22Rv1 (cell line): Measurements from ENCODE around the gene LHPP.

Experiments used
- CTCF ChIP-seq: fragments of 450-650 bp; IDR thresholded peaks from 2 replicates; pipeline ENCODE4 v1.5.1; 2017; ENCODE audit warnings: mild to moderate bottlenecking
- ZFX ChIP-seq: fragments of 450-650 bp; IDR thresholded peaks from 2 replicates; pipeline ENCODE4 v1.6.1; 2017; ENCODE audit warnings: antibody characterized with exemption, borderline replicate concordance

DNA sequence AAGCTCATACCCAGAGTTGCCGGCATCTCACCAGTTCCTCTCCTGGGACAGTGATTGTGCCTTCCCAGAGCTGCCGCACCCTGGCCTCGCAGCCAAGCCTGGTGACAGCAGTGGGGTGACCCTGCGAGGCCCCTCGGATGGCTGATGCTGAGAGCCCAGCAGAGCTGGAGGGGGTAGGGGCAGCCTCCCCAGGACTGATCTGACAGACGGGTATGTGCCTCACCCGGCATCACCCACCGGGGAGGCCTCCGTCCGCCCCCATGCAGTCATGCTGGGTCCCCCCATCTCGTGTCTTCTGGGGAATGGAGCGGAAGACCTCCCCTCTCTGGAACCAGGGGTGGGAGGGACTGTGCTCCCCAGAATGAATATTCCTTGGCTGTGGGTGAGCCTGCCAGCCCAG, 82.3 kb downstream of the LHPP start:
- TF ChIP-seq CTCF (no peak), ZFX (no peak)
